SK-N-SH (cell line): ENCODE measurements around the gene SYT1. TPM values are rescaled to one million over a fixed set of nuclear protein-coding genes. Genes with fewer than 3 reads are reported as not detected.

Experiments
- CTCF ChIA-PET: fragments of 300-600, 350-600 bp; formaldehyde crosslinking; extraction: SDS; loops from one replicate; lab custom pipeline; 2021; lab: Yijun Ruan, JAX
- POLR2A ChIA-PET: fragments of 350-600 bp; sonication (Branson Sonifier 250); formaldehyde crosslinking; extraction: SDS; loops from one replicate; lab custom pipeline; 2020; ENCODE audit warnings: antibody characterized with exemption, inconsistent platforms; lab: Yijun Ruan, JAX
- DNase-seq: peaks from one replicate; pipeline ENCODE4 v3.0.0; 2012
- H2AFZ ChIP-seq: fragments of 200-600 bp; sonication (generic); 2 replicates; pipeline ENCODE4 v1.8.1; 2016; ENCODE audit warnings: antibody characterized with exemption, mild to moderate bottlenecking, low read depth
- H3F3A ChIP-seq: fragments of 200-600 bp; sonication (generic); replicated peaks from 2 replicates; pipeline ENCODE3; 2016; ENCODE audit warnings: antibody characterized with exemption, mild to moderate bottlenecking; ENCODE audit not compliant: insufficient read depth
- H3K27ac ChIP-seq, 2 experiments: fragments of 200-500 bp in 1 of 2; fragments of 200-600 bp in 1 of 2; sonication (Bioruptor generic) in 1 of 2; sonication (generic), shearing (Covaris generic) in 1 of 2; 2 replicates each; pipeline versions ENCODE4 v1.5.1 to v1.6.1; 2014 to 2016; ENCODE audit warnings: low read depth in 2 of 2, inconsistent platforms in 1 of 2, low read length in 1 of 2, mild to moderate bottlenecking in 1 of 2, mixed read lengths in 1 of 2
- H3K27me3 ChIP-seq: fragments of 200-600 bp; sonication (generic), shearing (Covaris generic); 2 replicates; pipeline ENCODE4 v1.6.1; 2016; ENCODE audit warnings: mixed run types; ENCODE audit not compliant: insufficient read depth
- H3K36me3 ChIP-seq, 2 experiments: fragments of 200-500 bp in 1 of 2; fragments of 200-600 bp in 1 of 2; sonication (Bioruptor generic) in 1 of 2; sonication (generic) in 1 of 2; replicated peaks in 1 of 2; 2 replicates each; pipeline versions ENCODE3 to v1.5.1; 2014 to 2016; ENCODE audit warnings: low read length in 1 of 2, mild to moderate bottlenecking in 1 of 2; ENCODE audit not compliant: insufficient read depth in 2 of 2, control insufficient read depth in 1 of 2
- H3K4me1 ChIP-seq, 2 experiments: fragments of 200-500 bp in 1 of 2; fragments of 200-600 bp in 1 of 2; sonication (Bioruptor generic) in 1 of 2; sonication (generic), shearing (Covaris generic) in 1 of 2; 2 replicates each; pipeline versions ENCODE4 v1.5.1 to v1.6.1; 2014 to 2016; ENCODE audit warnings: low read depth in 1 of 2, low read length in 1 of 2, mixed run types in 1 of 2; ENCODE audit not compliant: insufficient read depth in 2 of 2, control insufficient read depth in 1 of 2
- H3K4me2 ChIP-seq: fragments of 200-600 bp; sonication (generic), shearing (Covaris generic); 2 replicates; pipeline ENCODE4 v1.6.1; 2017; ENCODE audit warnings: mixed run types
- H3K4me3 ChIP-seq, 2 experiments: fragments of 200-500 bp in 1 of 2; fragments of 200-600 bp in 1 of 2; sonication (Bioruptor generic) in 1 of 2; sonication (generic), shearing (Covaris generic) in 1 of 2; 2 replicates each; pipeline versions ENCODE4 v1.5.1 to v1.8.1; 2014 to 2016; ENCODE audit warnings: low read depth in 2 of 2, inconsistent platforms in 1 of 2, low read length in 1 of 2, mild to moderate bottlenecking in 1 of 2, mixed read lengths in 1 of 2, moderate library complexity in 1 of 2
- H3K79me2 ChIP-seq: fragments of 200-600 bp; sonication (generic); 2 replicates; pipeline ENCODE4 v1.8.1; 2017; ENCODE audit warnings: mild to moderate bottlenecking; ENCODE audit not compliant: insufficient read depth
- H3K9ac ChIP-seq: fragments of 200-600 bp; sonication (generic); 2 replicates; pipeline ENCODE4 v1.6.1; 2017; ENCODE audit warnings: mixed run types
- H3K9me2 ChIP-seq: fragments of 200-600 bp; sonication (generic); 2 replicates; pipeline ENCODE4 v1.6.1; 2017; ENCODE audit warnings: mixed run types
- H3K9me3 ChIP-seq: fragments of 200-600 bp; sonication (generic); 2 replicates; pipeline ENCODE4 v1.6.1; 2017; ENCODE audit warnings: mixed run types, mild to moderate bottlenecking, moderate library complexity
- H4K20me1 ChIP-seq: fragments of 200-600 bp; sonication (generic); 2 replicates; pipeline ENCODE4 v1.6.1; 2017; ENCODE audit warnings: mild to moderate bottlenecking, mixed run types; ENCODE audit not compliant: insufficient read depth
- CHD2 ChIP-seq: fragments of 150-350 bp; IDR thresholded peaks from 2 replicates; pipeline ENCODE4 v1.6.1; 2018; ENCODE audit warnings: low read length; ENCODE audit not compliant: partially characterized antibody
- EZH2phosphoT487 ChIP-seq: fragments of 200-600 bp; sonication (generic); IDR thresholded peaks from 2 replicates; pipeline ENCODE4 v1.6.1; 2017; ENCODE audit warnings: low read depth, mixed run types, mild to moderate bottlenecking, antibody characterized with exemption, moderate library complexity, borderline replicate concordance
- FOSL2 ChIP-seq: IDR thresholded peaks from 2 replicates; pipeline ENCODE4 v1.4.0; 2012; ENCODE audit warnings: low read depth, mild to moderate bottlenecking, moderate library complexity, borderline replicate concordance
- GABPA ChIP-seq: IDR thresholded peaks from 2 replicates; pipeline ENCODE4 v1.4.0; 2012; ENCODE audit warnings: low read depth, mild to moderate bottlenecking
- MEF2A ChIP-seq: IDR thresholded peaks from 2 replicates; pipeline ENCODE4 v1.4.0; 2012; ENCODE audit warnings: low read depth, borderline replicate concordance
- MXI1 ChIP-seq: IDR thresholded peaks from 2 replicates; pipeline ENCODE4 v1.6.1; 2012; ENCODE audit warnings: mild to moderate bottlenecking, low read depth, low read length, improper control_type of control experiment
- NFIC ChIP-seq: IDR thresholded peaks from 2 replicates; pipeline ENCODE4 v1.4.0; 2012; ENCODE audit warnings: borderline replicate concordance
- PBX3 ChIP-seq: IDR thresholded peaks from 2 replicates; pipeline ENCODE4; 2012
- POLR2AphosphoS5 ChIP-seq: IDR thresholded peaks from 2 replicates; pipeline ENCODE4 v1.6.1; 2012; ENCODE audit warnings: low read depth, low read length
- RCOR1 ChIP-seq: fragments of 150-350 bp; IDR thresholded peaks from 2 replicates; pipeline ENCODE4 v1.6.1; 2017; ENCODE audit warnings: antibody characterized with exemption, low read length
- RFX5 ChIP-seq: IDR thresholded peaks from 2 replicates; pipeline ENCODE4 v1.6.1; 2012; ENCODE audit warnings: mild to moderate bottlenecking, improper control_type of control experiment, low read length
- RXRA ChIP-seq: IDR thresholded peaks from 2 replicates; pipeline ENCODE4 v1.4.0; 2012; ENCODE audit warnings: low read depth, mild to moderate bottlenecking, borderline replicate concordance
- TAF1 ChIP-seq: IDR thresholded peaks from 2 replicates; pipeline ENCODE4 v1.6.1; 2012; ENCODE audit warnings: low read depth, mild to moderate bottlenecking, low read length, moderate library complexity, borderline replicate concordance
- USF2 ChIP-seq: fragments of 150-350 bp; IDR thresholded peaks from 2 replicates; pipeline ENCODE4 v1.6.1; 2017; ENCODE audit warnings: antibody characterized with exemption, low read length, low read depth, borderline replicate concordance
- YY1 ChIP-seq: IDR thresholded peaks from 2 replicates; pipeline ENCODE4 v1.4.0; 2012; ENCODE audit warnings: low read depth, mild to moderate bottlenecking
- WGBS: methylation state at CpG from one replicate; pipeline ENCODE4 v1.1.6; 2017; ENCODE audit warnings: low lambda C conversion rate; 5-methylcytosine and 5-hydroxymethylcytosine counted together
- polyA plus RNA-seq, 3 experiments: library from polyadenylated mRNA; depleted of rRNA; stranded (reverse); fragments of >200 nt; gene quantifications; 2 replicates each; pipeline ENCODE4 v1.2.3, GENCODE V29; 2012
- TF ChIP-seq, protein P1 (sequence below): IDR thresholded peaks from 2 replicates; pipeline ENCODE4 v1.4.0; 2012; ENCODE audit warnings: low read depth, borderline replicate concordance
- TF ChIP-seq, protein P2 (sequence below): fragments of 150-350 bp; IDR thresholded peaks from 2 replicates; pipeline ENCODE4 v1.6.1; 2016; ENCODE audit warnings: mild to moderate bottlenecking, low read depth, low read length
- TF ChIP-seq, protein P3 (sequence below): fragments of 200-600 bp; sonication (generic); IDR thresholded peaks from 2 replicates; pipeline ENCODE4 v1.6.1; 2017; ENCODE audit warnings: antibody characterized with exemption, mild to moderate bottlenecking, moderate library complexity

The SYT1 gene
- polyA plus RNA-seq, 1 of the 3 experiments (the other 2 are of a cell fraction), result 12.7 TPM

GRCh38 chr12:79098530-79098929 lies 234.0 kb downstream of the SYT1 start:
- H3K9me3 ChIP-seq, result no peaks in the 10 kb centered on the region
- CTCF ChIA-PET, result interaction anchor here (0.6 to 0.8 kb wide), 2 partner anchors 11 to 19 kb away, joined by 3 read pairs; no protein-coding TSS in a partner anchor

DNA sequence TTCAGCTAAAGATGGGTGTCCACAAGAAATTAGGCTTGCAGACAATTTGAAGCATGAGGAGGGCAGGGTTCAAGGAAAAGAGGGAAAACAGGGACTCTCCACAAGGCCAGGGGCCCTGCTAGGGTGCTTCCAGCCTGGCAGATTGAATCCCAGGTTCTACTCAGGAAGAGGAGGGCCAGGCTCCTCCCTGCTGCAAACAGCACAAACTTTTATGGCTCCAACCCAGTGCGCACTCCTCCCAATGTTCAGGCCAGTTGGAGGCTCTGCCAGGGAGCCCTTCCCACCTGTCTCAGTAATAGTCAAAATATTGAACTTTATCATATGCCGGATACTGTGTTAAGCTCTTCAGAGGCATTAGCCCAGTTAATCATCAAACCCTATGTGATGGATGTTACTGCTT lies 244.4 kb downstream of the SYT1 start:
- CTCF ChIA-PET, result interaction anchor here (1.1 to 1.6 kb wide), 2 partner anchors 11 to 27 kb away, joined by 3 read pairs; no protein-coding TSS in a partner anchor
- Histone ChIP-seq H3K4me3 (no peak overlapping the region), H4K20me1 (no peaks in the 10 kb centered on the region), H3K4me1 (no peaks in the 10 kb centered on the region; a peak in 1 of 4 replicates), H3K4me2 (no peak overlapping the region), H2AFZ (no peak overlapping the region), H3K27ac (no peak overlapping the region), H3F3A (peaks cover 3% of the 10 kb centered on the region), H3K27me3 (no peaks in the 10 kb centered on the region), H3K9me2 (no peaks in the 10 kb centered on the region), H3K9me3 (no peaks in the 10 kb centered on the region), H3K79me2 (no peaks in the 10 kb centered on the region; the same call in 1 of the 2 replicates), H3K9ac (no peak overlapping the region), H3K36me3 (peaks cover 0 to 4% of the 10 kb centered on the region in 2 experiments)
- WGBS, result 93% methylated on average over 2 of the region's 2 CpGs
- TF ChIP-seq POLR2AphosphoS5 (no peak), RCOR1 (no peak), YY1 (no peak), TAF1 (no peak), MXI1 (no peak), GABPA (no peak), FOSL2 (no peak), NFIC (no peak), RXRA (no peak), MEF2A (no peak), PBX3 (no peak), RFX5 (no peak), USF2 (no peak), EZH2phosphoT487 (no peak), CHD2 (no peak)
- TF ChIP-seq, protein P1, sequence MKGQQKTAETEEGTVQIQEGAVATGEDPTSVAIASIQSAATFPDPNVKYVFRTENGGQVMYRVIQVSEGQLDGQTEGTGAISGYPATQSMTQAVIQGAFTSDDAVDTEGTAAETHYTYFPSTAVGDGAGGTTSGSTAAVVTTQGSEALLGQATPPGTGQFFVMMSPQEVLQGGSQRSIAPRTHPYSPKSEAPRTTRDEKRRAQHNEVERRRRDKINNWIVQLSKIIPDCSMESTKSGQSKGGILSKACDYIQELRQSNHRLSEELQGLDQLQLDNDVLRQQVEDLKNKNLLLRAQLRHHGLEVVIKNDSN, result no peak
- TF ChIP-seq, protein P2, sequence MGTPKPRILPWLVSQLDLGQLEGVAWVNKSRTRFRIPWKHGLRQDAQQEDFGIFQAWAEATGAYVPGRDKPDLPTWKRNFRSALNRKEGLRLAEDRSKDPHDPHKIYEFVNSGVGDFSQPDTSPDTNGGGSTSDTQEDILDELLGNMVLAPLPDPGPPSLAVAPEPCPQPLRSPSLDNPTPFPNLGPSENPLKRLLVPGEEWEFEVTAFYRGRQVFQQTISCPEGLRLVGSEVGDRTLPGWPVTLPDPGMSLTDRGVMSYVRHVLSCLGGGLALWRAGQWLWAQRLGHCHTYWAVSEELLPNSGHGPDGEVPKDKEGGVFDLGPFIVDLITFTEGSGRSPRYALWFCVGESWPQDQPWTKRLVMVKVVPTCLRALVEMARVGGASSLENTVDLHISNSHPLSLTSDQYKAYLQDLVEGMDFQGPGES, result no peak
- DNase-seq, result no peak
- POLR2A ChIA-PET, result no interaction called here

More at GRCh38 chr12:79098530-79098929, 234.0 kb downstream of the SYT1 start:
- TF ChIP-seq, protein P3, sequence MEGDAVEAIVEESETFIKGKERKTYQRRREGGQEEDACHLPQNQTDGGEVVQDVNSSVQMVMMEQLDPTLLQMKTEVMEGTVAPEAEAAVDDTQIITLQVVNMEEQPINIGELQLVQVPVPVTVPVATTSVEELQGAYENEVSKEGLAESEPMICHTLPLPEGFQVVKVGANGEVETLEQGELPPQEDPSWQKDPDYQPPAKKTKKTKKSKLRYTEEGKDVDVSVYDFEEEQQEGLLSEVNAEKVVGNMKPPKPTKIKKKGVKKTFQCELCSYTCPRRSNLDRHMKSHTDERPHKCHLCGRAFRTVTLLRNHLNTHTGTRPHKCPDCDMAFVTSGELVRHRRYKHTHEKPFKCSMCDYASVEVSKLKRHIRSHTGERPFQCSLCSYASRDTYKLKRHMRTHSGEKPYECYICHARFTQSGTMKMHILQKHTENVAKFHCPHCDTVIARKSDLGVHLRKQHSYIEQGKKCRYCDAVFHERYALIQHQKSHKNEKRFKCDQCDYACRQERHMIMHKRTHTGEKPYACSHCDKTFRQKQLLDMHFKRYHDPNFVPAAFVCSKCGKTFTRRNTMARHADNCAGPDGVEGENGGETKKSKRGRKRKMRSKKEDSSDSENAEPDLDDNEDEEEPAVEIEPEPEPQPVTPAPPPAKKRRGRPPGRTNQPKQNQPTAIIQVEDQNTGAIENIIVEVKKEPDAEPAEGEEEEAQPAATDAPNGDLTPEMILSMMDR, result no peak
- TF ChIP-seq TAF1 (0 out of 2 replicates have a peak, but pooled peaks have one; percentile 8), MEF2A (no peak), GABPA (no peak)
- Histone ChIP-seq H3K79me2 (no peaks in the 10 kb centered on the region), H3K4me3 (no peak overlapping the region), H3K36me3 (peaks cover 6 to 10% of the 10 kb centered on the region in 2 experiments), H3K4me1 (no peaks in the 10 kb centered on the region; a peak in 1 of 4 replicates), H3K9ac (no peak overlapping the region), H2AFZ (no peak overlapping the region), H3K27me3 (no peaks in the 10 kb centered on the region), H3K4me2 (no peak overlapping the region), H4K20me1 (no peaks in the 10 kb centered on the region), H3F3A (no peaks in the 10 kb centered on the region), H3K9me2 (no peaks in the 10 kb centered on the region), H3K27ac (no peak overlapping the region)
- no peak for DNase-seq
- POLR2A ChIA-PET, result no interaction called here
- 69% methylated on average over 3 of the region's 3 CpGs for WGBS
